GM21717 (cell line): ENCODE measurements around the gene FAM156A.
"Not testable (repeated sequence)": the region's sequence is repeated elsewhere in the genome, so short reads cannot be mapped to it uniquely, and the experiment has no call there.

ENCODE experiments used
- ATAC-seq: cut with Tn5 transposase; IDR thresholded peaks from one replicate; pipeline ENCODE4 v1.9.1; 2021; ENCODE audit warnings: mild to moderate bottlenecking, moderate library complexity; ENCODE audit not compliant: unreplicated experiment

Gene FAM156A

GRCh38 chrX:52906072-52906471, 52.2 kb downstream of the FAM156A start:
- not testable (repeated sequence) for ATAC-seq

GRCh38 chrX:52905531-52905930, 52.8 kb downstream of the FAM156A start:
- not testable (repeated sequence) for ATAC-seq
